HG03139 (cell line): ENCODE data around the gene HOXB3.

Experiments used
- ATAC-seq: cut with Tn5 transposase; IDR thresholded peaks from one replicate; pipeline ENCODE4 v1.9.1; 2021; ENCODE audit not compliant: unreplicated experiment

HOXB3 gene

DNA sequence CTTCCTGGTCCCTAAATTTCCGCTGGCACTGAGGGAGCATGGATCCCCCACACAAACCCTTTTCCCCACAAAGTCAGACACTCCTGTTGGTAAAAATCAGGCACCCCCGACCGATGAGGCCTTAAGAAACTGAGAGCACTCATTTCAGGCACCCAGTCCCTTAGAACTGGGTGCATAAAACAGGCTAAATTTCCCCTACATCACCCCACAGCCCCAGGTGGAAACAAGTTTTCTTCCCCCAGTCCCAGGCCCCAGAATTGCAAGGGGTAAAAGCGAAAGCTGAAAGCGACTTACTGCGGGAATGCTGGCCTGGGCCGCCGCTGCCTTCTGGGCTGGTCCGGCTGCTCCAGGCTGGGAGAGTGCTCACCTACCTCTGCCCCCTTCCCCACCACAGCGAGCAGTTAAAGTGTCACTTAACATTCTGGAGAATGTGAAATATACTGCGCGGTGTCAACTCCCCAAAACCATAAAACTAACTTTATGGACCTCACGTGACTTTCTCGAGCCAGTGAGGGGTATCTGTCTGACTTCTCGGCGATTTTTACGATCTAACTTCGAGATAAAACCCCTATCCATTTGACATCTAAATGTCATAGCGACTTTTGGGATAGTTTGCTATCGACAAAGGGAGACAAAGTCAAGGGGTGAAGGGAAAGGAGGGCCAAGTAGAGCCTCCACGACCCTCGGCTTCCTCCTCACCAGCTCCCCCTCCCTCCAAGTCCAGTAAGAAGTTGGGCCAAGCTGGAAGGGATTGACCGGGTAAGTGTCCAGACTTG is at the start of gene HOXB3:
HOXB3 (minus strand) TSS at position 411 of the 776 bp plus-strand sequence. CDS start 37,767 bp downstream, outside the sequence.
- no peak for ATAC-seq

DNA sequence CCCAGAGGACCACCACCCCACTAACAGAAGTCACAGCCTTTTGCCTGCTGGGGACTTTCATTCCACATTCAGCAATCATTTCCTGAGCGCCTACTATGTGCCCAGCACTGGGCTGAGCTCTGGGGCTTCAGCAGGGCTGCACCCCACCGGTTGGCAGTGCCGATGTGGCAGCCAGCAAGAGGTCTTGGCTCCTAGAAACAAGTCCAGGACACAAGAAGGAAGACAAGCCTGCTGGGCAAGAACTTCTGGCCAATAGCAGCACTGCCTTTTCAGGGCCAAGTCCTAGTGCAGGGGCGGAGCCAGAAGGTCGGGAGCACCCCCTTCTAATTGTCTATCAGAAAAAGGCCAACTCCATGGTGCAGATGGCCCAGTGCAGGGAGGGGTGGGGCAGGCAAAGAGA is 49.1 kb upstream of the HOXB3 start:
- no peak for ATAC-seq

DNA sequence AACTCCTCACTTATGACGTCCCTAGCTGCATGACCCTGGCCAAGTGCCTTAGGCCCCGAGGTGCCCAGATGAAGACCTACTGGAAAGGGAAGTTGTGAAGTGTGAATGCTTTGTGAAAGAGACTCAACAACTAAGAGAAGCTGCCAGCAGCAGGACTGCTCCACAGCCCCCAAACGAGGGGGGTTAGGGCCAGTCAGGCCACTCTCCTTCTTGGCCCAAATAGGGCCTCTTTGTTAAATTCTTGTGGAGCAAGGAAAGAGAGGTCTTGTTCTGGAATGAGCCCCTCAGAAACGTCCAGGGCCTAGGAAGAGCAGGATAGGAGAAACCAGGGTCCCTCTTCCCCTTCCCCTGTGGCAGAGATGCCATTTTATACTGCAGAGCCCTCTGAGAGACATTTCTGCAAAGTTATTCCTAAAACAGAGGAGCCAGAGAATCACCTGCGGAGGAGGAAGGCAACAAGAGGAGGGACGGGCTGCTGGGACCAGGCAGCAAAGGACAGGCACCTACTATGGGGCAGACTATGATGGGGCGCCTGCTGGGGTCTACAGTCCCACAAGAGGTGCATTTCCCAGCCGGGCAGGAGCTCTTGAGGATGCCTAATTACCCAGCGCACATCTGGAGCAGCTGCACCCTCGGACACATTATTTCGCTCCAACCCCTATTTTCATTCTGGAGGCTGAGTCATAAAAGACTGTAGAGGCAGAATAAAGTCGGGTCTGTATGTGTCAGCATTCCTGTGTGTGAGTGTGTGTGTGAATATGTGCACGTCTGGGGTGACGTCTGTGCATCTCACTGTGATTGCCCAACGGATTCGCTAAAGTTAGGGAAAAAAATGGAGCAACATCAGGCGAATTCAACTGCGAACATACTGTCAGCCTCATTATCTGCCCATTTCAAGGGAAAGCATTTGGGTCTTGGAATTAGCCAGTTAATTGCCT is 47.6 kb upstream of the HOXB3 start:
- no peak for ATAC-seq

DNA sequence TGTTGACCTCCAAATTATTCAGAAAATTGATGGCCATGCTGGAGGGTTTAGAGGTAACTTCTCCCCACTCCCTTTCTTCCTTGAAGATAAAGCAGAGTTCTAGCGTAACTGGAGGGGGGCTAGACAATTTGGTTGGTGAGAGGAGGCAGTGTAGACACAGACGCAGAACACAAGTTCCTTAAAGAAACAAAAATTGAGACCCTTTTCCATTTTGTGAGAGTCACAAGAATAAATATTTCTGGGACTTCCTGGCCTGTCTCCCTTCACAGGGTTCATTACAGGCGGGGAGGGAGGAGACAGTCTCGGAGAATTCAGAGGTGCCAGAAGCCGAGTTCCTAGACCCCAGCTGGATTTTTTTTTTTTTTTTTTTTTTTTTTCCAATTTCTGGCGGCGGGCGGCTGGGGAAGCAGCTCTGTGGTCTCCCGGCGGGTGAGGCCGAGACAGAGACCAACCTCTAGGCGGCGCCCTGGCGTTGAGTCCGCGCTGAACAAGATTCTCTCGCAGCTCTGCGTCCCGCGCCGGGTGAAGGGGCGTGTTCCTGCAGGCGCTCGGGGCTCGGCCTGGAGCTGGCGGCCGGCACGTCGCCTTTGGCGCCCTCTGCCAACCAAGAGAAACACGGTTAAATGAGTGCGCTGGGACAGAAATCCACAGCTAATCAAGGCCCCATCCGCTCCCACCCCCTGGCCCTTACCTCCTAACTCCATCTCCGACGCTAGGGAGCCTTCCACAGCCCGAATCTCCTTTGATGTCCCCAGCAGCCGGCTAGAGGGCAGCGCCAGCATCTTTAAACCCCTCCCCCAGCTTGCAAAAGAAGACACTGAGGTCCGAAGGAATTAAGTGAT is 46.4 kb upstream of the HOXB3 start:
- ATAC-seq = no peak

DNA sequence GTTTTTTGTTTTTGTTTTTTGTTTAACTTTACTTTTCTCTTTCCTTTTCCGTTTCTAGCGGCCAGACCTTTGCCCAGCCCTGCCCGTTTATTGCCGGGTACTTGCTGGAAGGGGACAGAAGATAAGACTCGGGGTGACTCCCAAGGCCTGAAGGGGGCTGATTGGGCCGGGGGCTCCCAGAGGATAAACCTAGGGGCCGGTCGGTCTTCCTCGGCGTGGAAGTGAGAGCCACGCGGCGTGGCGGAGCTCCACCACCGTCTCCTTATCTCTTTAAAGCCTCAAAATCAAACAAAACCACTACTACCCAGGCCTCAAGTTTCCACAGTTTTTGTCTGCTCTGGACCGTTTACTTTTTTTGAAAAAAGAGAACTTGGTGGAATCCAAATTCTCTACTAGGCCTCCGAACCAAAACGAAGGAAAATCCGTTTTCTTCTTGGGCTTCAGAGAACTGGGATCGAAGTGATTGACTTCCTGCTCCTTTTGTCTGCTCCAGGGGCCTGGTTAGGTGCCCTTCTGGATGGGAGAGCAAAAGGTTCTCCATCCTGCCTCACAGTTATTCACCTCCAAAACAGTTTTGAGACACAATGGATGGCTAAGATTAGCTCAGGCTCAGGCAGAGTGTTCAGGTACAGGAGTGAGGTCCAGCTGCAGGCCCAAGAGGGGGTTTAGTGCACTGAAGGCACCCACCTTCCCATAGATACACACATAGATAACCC is 44.6 kb upstream of the HOXB3 start:
- no peak for ATAC-seq

DNA sequence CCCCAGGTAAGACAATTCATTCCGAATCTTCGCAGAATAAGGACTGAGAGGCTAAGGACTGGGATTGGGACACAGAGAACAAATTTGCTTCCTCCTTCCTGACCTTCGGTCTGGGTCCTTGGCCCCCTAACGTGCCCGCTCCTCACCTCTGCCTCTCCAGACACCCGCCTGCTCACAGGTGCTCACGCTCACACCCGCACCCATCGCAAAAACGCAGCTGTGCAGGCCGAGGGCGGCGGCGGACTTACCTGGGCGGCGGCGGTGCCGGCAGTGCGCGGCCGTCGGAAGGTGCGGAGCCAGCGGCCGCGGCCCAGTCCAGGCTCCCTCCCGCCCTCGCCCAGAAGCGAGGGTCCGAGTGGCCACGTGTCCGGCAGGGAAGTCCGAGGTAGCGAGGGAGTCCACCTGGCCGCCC is 43.2 kb upstream of the HOXB3 start:
- no peak for ATAC-seq

DNA sequence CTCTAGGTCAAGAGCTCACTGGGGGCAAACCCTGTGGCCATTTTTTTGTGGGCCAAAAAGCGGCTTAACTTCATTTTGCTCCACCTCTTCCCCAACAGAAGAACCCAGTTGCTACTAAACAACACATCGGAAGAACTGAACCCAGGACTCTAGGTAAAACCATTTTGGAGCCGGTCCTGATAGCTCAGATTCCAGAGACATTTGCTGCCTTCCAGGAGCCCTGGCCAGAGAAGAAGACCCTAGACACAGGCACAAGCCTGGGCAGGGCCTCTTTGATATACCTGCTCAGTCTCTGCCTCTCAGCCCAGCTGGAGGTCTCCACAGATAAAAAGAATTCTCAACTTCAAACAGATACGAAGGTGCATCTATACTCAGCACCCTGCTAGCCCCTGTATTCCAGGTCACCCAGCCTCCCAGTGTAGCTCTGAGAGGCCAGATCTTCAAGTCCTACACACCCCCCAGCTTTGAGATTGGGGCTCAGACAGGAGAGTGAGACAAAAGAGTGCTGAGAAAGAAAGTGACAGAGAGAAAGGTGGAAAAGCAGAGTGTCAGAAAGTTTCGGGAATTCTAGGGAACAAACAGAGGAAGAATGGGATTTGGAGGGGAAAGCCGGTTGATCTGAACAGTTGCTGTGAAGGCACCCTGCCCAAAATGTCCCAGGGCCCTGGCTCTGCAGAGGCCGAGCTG is 42.7 kb upstream of the HOXB3 start:
- no peak for ATAC-seq

DNA sequence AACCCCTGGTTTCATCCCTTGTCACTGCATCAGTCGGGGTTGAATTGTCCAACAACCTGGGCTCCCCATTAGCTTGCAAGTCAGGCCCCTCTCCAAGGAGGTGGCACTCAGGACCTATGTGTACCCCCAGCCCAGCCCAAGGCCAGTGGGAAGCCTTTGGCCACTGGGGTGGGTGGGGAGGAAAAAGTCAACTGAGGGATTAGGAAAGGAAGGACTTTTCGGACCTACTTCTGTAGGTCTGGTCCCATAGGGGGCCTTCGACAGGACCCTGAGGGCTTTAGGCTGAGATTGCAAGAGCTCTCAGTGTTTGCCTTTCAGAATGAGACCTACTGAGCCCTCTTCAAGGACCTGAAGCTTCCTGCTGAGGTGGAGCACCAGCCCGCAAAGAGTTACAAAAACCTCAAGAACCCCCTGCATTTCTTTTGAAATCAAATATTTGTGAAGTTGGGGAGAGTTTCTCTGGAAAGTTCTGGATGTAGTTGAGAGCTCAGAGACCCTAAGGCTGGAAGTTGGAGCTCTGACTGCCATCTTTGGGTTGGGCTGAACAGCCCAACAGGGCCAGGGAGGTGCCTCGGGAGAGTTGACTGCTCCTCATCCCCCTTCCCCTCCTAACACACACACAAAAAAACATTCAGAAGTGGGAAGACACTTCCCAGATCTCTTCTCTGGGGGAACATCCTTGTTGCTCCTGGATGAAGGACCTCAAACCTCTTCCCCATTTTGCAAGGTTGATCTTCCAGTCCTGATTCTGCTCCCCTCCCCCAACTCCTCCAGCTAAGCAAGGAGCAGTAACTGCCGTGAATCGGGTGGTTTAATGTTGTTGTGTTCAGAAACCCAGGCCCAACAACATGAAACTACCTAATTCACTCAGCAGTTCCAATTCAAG is 41.9 kb upstream of the HOXB3 start:
- ATAC-seq = no peak

DNA sequence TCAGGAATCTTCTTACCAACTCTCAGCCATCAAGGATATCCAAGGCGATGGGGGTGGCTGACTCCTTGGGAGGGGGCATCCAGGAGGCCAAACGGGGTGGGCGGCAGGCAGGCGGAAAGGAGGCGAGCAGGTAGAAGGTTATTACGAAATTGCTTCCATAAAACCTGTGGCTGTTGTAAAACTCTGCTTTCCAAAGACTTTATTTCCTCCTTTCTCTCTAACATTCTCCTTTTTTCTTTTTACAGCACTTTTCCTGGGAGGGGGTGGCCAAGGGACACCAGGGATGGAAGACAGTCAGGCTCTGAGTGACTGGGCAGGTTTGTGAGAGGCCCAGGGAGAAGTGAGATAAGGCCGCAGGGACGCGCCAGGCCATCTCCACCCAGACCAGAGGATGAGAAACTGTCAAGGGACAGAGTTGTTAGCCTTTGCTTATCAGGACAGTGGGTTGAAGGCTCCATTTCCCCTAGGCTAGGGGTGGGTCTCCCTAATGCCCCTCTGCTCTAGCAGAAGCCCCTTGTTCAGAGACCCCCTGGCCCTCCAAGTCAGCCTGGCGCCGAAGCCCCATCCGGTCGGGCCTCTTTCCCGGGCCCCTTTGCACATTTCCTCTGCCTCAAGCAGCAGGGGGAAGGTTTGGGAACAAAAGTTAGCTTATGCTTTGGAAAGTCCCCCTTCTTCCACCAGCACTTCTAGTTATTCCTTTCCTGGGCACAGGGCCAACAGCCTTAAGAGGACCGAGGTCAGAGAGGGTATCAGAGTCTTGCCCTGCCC is 41.1 kb upstream of the HOXB3 start:
- no peak for ATAC-seq

DNA sequence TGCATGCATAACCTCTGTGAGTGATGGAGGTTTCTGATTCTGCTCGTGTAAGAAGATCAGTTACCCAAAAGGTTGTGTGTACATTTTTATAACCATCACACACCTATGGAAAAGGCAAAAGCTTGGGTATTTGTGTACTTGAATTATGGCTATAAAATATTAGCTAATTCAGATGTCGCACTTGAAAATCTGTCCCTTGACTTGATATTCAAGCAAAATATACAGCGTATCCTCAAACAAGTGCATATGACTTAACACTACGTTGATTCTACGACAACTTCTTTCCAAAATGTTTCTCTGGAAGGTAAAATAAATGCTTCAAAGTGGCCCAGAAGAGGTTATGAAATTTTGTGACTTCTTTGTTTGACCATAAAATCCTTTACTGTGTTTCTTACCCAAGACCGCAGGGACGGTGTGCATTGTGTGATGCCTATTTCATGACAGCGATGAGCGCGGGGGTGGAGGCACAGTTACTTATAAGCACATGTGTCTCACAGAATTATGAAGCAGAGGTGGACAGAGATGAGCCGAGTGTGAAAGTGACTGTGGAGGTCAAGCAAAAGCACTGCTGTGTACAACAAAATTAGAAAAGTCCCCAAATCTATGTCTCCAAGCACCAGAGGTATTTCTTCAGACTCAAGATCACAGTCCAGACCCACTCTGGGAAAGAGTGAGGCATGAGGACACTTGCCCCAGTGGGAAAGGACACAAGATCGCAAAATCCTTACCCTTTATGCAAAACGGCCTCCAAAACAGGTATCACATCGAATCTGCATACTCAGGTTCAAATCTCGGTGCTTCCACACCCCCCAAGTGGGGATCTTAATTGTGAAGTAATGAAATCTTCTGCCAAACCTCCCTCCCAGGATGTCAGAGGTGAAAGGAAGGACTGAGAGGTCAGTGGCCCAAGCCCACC is 40.2 kb upstream of the HOXB3 start:
- ATAC-seq = no peak

DNA sequence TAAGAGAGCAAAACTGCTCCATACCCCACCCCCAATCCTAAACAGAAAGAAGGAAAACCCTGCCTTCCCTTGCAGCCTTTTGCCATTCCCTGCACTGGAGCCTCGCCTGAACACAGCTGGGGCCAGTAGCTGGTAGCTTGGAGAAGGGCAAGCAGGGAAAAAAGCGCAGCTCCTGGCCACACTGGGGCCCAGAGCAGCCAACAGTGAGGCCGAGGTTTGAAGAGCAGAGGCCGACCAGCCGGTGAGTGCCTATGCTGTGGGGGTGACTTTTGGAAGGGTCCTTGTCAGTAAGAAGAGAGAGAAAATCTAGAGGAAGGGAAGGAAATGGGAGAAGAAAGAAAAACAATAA is 39.3 kb upstream of the HOXB3 start:
- no peak for ATAC-seq

DNA sequence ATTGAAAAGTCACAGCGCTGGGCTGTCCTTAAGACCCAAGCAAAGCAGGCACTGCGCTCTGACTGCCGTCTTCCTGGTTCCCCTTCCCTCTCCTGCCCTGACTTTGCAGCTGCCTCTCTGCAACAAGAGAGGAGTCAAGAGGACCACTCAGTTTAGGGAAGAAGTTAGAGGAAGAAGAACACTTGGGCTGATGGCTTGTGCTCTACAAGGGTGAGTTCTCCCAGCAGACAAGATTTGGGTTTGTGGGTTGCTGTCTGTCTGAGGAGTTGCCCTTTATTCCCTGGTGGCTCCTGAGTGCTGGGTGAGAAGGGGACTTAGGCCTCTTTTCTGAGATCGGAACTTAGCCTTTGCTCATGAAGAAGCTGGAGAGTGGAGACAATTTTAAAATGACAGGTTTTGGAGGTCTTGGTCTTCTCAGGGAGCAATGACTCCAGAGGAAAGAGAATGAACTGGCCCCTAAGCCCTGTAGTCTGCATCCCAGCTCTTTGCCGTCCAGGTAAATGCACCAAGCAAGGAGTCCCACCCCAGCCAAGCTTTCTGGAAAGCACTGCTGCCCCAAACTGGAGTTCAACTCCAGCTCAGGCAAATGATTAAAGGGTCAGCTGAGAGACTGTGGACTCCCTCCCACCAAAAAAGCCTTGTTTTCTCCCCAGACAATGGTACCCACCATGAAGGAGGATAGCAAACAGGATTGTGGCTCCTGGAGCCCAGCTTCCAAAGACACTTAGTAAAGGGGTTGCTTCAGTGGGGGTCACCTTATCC is 38.8 kb upstream of the HOXB3 start:
- ATAC-seq = no peak

DNA sequence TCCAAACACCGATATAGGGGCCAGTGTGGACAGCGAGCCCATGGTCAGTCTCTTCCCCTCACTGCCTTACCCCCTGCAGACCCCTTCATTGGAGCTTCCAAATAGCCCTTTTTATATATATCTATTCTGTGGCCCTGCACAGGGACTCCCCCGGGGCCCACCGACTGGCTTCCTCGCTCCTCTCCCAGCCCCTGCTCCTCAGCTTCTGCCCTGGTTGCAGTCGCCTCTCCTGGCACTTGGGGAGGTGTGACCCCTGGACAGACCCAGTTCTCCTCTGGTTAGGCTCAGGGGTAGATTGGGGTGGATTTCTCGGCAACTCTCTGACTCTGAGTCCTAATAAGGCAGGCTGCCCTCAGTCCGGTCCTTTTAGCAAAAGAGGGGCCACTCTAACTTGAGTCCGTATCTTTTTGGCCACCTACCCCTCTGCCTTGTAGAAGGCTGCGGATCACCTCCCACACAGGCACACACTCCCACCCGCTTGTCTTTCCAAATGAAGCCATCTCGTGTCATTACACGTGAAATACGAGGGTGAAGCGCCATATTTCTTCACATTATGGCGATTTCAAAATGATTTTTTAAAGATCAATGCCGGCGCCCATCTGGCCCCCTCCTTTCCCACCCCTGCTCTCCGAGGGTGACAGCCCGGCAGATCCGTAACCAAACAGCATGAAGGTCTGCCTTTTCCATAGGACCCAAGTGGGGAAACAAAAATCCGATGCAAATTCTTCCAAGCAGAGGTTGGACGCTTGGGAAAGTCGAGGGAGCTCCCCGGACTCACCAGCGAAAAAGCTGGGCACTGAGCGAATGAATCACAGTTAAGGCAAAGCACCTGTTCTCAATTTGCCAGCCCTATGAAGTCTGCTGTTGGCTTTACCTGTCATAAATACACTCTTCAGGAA is 37.8 kb upstream of the HOXB3 start:
- ATAC-seq = no peak

DNA sequence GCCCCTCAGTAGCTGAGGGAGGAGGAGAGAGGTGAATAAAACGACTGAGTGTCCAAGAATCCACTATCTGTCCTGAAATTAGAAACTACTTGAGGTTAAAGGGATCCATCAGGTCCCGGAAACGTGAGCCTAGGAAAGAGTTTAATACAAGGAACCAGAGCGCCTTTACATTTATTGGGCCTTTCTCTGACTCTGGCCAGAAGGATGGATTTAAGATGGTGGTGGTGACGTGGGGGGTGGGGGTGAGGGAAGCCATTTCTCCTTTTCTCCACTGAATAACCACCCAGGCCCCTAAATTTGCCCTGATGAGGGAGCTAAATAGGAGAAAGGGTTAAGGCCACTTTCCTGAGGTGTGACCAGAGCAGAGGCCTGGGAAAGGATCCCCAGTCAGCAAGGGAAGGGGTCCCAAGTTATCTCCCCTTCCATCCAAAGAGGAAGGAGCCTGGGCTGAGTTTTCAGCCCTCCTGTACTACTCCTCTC is 37.1 kb upstream of the HOXB3 start:
- ATAC-seq = no peak
